IPS-11a (cell line): ENCODE data around the gene JAGN1.
"Not testable (repeated sequence)": the region's sequence is repeated elsewhere in the genome, so short reads cannot be mapped to it uniquely, and the experiment has no call there.

Source experiments
- H3K4me3 ChIP-seq: one replicate; pipeline ENCODE4 v1.5.1; 2013; ENCODE audit warnings: low read depth, low read length, control low read depth

The JAGN1 gene

GRCh38 chr3:9890249-9891071 is at the start of gene JAGN1:
Gene JAGN1 (plus strand): TSS chr3:9890610. CDS start chr3:9890723, 113 bp downstream.
- peak within 1 kb of the TSS; percentile 92 for H3K4me3 ChIP-seq

- no peak overlapping the region for H3K4me3 ChIP-seq
Measured at GRCh38 chr3:9841015-9841414, 49.4 kb upstream of the JAGN1 start.

- peak within 1 kb of the TSS; percentile 89 for H3K4me3 ChIP-seq
Measured at GRCh38 chr3:9843715-9844438, 46.5 kb upstream of the JAGN1 start, which contains the start of gene RPUSD3. Gene RPUSD3 (minus strand): TSS chr3:9844008. CDS start chr3:9843990, 18 bp downstream.

GRCh38 chr3:9846231-9846630 is 44.2 kb upstream of the JAGN1 start:
- H3K4me3 ChIP-seq = no peak overlapping the region

- H3K4me3 ChIP-seq = no peak overlapping the region
Measured at GRCh38 chr3:9846931-9847488, 43.4 kb upstream of the JAGN1 start.

GRCh38 chr3:9847870-9848269 is 42.5 kb upstream of the JAGN1 start:
- H3K4me3 ChIP-seq = not testable (repeated sequence)

- not testable (repeated sequence) for H3K4me3 ChIP-seq
Measured at GRCh38 chr3:9848860-9849259, 41.5 kb upstream of the JAGN1 start.

- not testable (repeated sequence) for H3K4me3 ChIP-seq
Measured at GRCh38 chr3:9851383-9851782, 39.0 kb upstream of the JAGN1 start.

- not testable (repeated sequence) for H3K4me3 ChIP-seq
Measured at GRCh38 chr3:9851926-9852325, 38.5 kb upstream of the JAGN1 start.

GRCh38 chr3:9852528-9852927 is 37.9 kb upstream of the JAGN1 start:
- H3K4me3 ChIP-seq = no peak overlapping the region

GRCh38 chr3:9854291-9854940 is 36.0 kb upstream of the JAGN1 start:
- H3K4me3 ChIP-seq = not testable (repeated sequence)

GRCh38 chr3:9855594-9855993 is 34.8 kb upstream of the JAGN1 start:
- no peak overlapping the region for H3K4me3 ChIP-seq

GRCh38 chr3:9859530-9860025 is 30.8 kb upstream of the JAGN1 start:
- H3K4me3 ChIP-seq = no peak overlapping the region

- no peak overlapping the region for H3K4me3 ChIP-seq
Measured at GRCh38 chr3:9861201-9861600, 29.2 kb upstream of the JAGN1 start.

- H3K4me3 ChIP-seq = no peak overlapping the region
Measured at GRCh38 chr3:9861626-9862130, 28.7 kb upstream of the JAGN1 start.

- H3K4me3 ChIP-seq = peak overlapping the region; percentile 33
Measured at GRCh38 chr3:9862391-9863057, 27.9 kb upstream of the JAGN1 start.

- no peak overlapping the region for H3K4me3 ChIP-seq
Measured at GRCh38 chr3:9863058-9863772, 27.2 kb upstream of the JAGN1 start.

GRCh38 chr3:9864200-9864927 is 26.0 kb upstream of the JAGN1 start:
- no peak overlapping the region for H3K4me3 ChIP-seq

GRCh38 chr3:9865125-9865637 is 25.2 kb upstream of the JAGN1 start:
- H3K4me3 ChIP-seq = not testable (repeated sequence)
